Subcutaneous adipose tissue (tissue), 4 donors: ENCODE measurements around the gene MAP3K5. TPM values are rescaled to one million over a fixed set of nuclear protein-coding genes. Genes with fewer than 3 reads are reported as not detected.

Experiments
- total RNA-seq, 4 donors: library from RNA; depleted of rRNA; stranded (reverse); fragments of >200 nt; gene quantifications; one replicate each; pipeline ENCODE4 v1.1.0, GENCODE V29; 2016
- TF ChIP-seq, protein P1 (sequence below): fragments of 450-650 bp; IDR thresholded peaks from one replicate; pipeline ENCODE4 v1.5.1; 2016; ENCODE audit warnings: low read depth, mild to moderate bottlenecking, control low read depth, antibody characterized with exemption, moderate library complexity

MAP3K5 gene
- total RNA-seq, 4 donors from 2014 or later: 20.9 to 44.0 (median 37.1) TPM

- TF ChIP-seq, protein P1, sequence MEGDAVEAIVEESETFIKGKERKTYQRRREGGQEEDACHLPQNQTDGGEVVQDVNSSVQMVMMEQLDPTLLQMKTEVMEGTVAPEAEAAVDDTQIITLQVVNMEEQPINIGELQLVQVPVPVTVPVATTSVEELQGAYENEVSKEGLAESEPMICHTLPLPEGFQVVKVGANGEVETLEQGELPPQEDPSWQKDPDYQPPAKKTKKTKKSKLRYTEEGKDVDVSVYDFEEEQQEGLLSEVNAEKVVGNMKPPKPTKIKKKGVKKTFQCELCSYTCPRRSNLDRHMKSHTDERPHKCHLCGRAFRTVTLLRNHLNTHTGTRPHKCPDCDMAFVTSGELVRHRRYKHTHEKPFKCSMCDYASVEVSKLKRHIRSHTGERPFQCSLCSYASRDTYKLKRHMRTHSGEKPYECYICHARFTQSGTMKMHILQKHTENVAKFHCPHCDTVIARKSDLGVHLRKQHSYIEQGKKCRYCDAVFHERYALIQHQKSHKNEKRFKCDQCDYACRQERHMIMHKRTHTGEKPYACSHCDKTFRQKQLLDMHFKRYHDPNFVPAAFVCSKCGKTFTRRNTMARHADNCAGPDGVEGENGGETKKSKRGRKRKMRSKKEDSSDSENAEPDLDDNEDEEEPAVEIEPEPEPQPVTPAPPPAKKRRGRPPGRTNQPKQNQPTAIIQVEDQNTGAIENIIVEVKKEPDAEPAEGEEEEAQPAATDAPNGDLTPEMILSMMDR: no peak
These were observed 65.3 kb downstream of the MAP3K5 start for GRCh38 chr6:136726837-136727557.

DNA sequence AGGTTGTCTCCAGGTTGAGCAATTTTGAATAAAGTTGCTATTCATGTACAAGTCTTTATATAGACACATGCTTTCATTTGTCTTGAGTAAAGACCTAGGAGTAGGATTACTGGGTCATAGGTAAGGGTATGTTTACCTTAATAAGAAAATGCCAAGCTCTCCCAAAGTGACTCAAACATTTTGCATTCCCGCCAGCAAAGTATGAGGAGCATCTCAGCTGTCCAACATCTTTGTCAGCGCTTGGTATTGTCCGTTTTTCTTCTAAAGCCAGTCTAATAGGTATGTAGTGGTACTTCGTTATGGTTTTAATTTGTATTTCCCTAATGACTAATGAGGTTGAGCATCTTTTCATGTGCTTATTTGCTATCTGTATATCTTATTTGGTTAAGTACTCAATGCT lies 67.2 kb downstream of the MAP3K5 start:
- TF ChIP-seq, protein P1: no peak

DNA sequence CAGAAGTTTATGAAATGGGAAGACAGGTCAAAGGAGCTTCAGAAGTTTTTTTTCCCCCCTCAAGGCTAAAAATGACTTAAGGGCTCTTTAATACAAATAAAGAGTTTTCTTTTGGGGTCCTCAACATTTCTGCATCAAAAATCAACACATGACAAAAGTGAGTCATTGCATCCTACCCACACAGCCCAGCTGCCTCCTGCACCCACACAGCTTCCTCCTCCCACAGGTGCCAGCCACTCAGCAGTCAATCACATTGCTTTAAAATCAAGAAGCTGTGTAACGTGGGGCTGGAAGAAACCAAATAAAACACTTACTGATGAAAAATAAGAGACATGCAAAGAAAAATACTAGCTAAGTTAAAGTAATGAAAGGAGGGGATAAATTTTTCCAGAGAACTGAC lies 68.5 kb downstream of the MAP3K5 start:
- TF ChIP-seq, protein P1: no peak

GRCh38 chr6:136721467-136721866 lies 70.8 kb downstream of the MAP3K5 start:
- TF ChIP-seq, protein P1: no peak

- TF ChIP-seq, protein P1: no peak
These were observed 72.1 kb downstream of the MAP3K5 start for GRCh38 chr6:136720045-136720770.

GRCh38 chr6:136719280-136720044 lies 72.8 kb downstream of the MAP3K5 start:
- TF ChIP-seq, protein P1: no peak

- TF ChIP-seq, protein P1: no peak
These were observed 73.8 kb downstream of the MAP3K5 start for GRCh38 chr6:136718476-136718875.
